ENCODE results near the gene PNKD.

Gene PNKD

GRCh38 chr2:218344090-218344754, 73.9 kb downstream of the PNKD start:
- Histone ChIP-seq H4K20me1 (ENCODE audit: control insufficient read depth, insufficient read depth, low read depth, low read length) (no peaks in the 10 kb centered on the region), H3K27me3 (ENCODE audit: control insufficient read depth, low read length) (no peaks in the 10 kb centered on the region), H3K27ac (ENCODE audit: low read depth, low read length) (no peak overlapping the region), H3K36me3 (ENCODE audit: control insufficient read depth, low read length) (no peaks in the 10 kb centered on the region), H3K9me3 (ENCODE audit: control insufficient read depth, insufficient read depth, low read length) (no peaks in the 10 kb centered on the region), H3F3A (ENCODE audit: control insufficient read depth, insufficient read depth) (no peaks in the 10 kb centered on the region), H3K4me3 (ENCODE audit: low read length) (no peak overlapping the region), H3K4me1 (ENCODE audit: control insufficient read depth, low read length) (no peaks in the 10 kb centered on the region), H3K4me2 (ENCODE audit: low read length) (no peak overlapping the region), H3K79me2 (ENCODE audit: control insufficient read depth, low read length) (no peaks in the 10 kb centered on the region), H3K9me2 (replicated peaks; ENCODE audit: control insufficient read depth, low read length) (no peaks in the 10 kb centered on the region)
- TF ChIP-seq, protein P1, sequence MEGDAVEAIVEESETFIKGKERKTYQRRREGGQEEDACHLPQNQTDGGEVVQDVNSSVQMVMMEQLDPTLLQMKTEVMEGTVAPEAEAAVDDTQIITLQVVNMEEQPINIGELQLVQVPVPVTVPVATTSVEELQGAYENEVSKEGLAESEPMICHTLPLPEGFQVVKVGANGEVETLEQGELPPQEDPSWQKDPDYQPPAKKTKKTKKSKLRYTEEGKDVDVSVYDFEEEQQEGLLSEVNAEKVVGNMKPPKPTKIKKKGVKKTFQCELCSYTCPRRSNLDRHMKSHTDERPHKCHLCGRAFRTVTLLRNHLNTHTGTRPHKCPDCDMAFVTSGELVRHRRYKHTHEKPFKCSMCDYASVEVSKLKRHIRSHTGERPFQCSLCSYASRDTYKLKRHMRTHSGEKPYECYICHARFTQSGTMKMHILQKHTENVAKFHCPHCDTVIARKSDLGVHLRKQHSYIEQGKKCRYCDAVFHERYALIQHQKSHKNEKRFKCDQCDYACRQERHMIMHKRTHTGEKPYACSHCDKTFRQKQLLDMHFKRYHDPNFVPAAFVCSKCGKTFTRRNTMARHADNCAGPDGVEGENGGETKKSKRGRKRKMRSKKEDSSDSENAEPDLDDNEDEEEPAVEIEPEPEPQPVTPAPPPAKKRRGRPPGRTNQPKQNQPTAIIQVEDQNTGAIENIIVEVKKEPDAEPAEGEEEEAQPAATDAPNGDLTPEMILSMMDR (IDR thresholded peaks at IDR 0.05; ENCODE audit: low read depth, low read length, poor library complexity, severe bottlenecking), result no peak
- TF ChIP-seq EZH2phosphoT487 (IDR thresholded peaks at IDR 0.05; ENCODE audit: borderline replicate concordance, low read length), result no peak

DNA sequence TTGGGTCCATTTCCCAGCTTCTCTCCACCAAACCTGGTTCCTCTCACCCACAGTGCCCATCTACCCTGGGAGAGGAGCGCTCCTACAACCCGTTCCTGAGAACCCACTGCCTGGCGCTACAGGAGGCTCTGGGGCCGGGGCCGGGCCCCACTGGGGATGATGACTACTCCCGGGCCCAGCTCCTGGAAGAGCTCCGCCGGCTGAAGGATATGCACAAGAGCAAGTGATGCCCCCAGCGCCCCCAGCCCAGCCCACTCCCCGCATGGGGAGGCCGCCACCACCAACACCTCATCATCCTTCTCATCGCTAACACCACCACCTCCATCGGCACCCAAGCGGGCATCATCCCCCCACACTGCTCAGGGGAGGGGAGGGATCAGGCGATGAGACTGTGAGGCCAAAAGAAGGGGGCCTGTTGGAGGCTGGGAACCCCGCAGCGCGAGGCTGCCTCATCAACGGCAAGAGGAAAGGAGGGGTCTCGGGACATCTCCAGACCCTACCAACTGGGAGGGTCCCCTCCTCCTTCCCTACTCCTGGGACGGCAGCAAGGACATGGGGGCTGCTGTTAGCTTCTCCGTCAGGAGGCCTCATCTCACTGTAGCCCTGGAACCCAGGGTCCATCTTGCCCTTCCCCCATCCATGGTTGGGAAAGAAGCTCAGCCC, 74.6 kb downstream of the PNKD start:
- Histone ChIP-seq H3K9me2 (replicated peaks; ENCODE audit: control insufficient read depth, low read length) (no peaks in the 10 kb centered on the region), H3K36me3 (ENCODE audit: control insufficient read depth, low read length) (no peaks in the 10 kb centered on the region), H3K4me3 (ENCODE audit: low read length) (no peak overlapping the region), H3K27ac (ENCODE audit: low read depth, low read length) (no peak overlapping the region), H3K9me3 (ENCODE audit: control insufficient read depth, insufficient read depth, low read length) (no peaks in the 10 kb centered on the region), H3K27me3 (ENCODE audit: control insufficient read depth, low read length) (no peaks in the 10 kb centered on the region), H4K20me1 (ENCODE audit: control insufficient read depth, insufficient read depth, low read depth, low read length) (no peaks in the 10 kb centered on the region), H3F3A (ENCODE audit: control insufficient read depth, insufficient read depth) (no peaks in the 10 kb centered on the region), H3K4me2 (ENCODE audit: low read length) (no peak overlapping the region), H3K4me1 (ENCODE audit: control insufficient read depth, low read length) (no peaks in the 10 kb centered on the region), H3K79me2 (ENCODE audit: control insufficient read depth, low read length) (no peaks in the 10 kb centered on the region)
- no peak for TF ChIP-seq EZH2phosphoT487 (IDR thresholded peaks at IDR 0.05; ENCODE audit: borderline replicate concordance, low read length)
- TF ChIP-seq, protein P1 (IDR thresholded peaks at IDR 0.05; ENCODE audit: low read depth, low read length, poor library complexity, severe bottlenecking), result no peak

DNA sequence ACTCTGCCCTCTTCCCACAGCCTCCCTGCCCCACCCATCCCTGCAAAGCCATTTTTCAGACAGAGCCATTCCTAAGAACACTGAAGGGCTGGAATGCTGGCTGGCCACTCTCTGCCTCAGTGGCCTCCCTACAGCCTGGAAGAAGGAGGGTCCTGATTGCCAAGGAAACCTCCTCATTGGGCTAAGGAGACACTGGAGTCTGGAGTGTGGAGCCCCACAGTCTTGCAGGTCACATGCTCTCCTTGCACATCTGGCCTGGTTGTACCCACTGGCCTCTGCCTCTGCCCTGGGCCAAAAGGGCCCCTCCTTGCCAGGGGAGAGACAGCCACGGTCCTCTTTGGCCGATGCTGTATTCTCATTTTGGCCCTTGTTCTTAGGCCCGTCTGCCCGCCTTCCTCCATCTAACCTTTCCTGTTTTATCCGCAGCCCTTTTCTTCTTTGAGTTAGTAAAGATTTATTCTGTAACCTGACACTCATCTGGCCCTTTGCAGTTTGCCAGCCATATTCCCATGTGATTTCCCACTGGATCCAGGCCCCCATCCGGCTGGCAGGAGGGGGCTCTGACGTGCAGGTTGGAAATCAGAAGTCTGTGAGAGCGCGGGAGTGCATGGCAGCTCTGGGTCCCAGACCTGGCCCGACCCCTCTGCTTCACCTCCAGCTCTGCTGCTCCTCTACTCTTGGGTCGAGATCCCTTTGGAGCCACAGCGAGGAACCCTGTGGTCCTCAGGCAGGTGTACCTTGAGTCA, 75.3 kb downstream of the PNKD start:
- no peaks in the 10 kb centered on the region for H3K9me3 ChIP-seq (ENCODE audit: control insufficient read depth, insufficient read depth, low read length)
- H3K4me1 ChIP-seq (ENCODE audit: control insufficient read depth, low read length), result no peaks in the 10 kb centered on the region
- H3K36me3 ChIP-seq (ENCODE audit: control insufficient read depth, low read length), result no peaks in the 10 kb centered on the region
- H3K4me2 ChIP-seq (ENCODE audit: low read length), result no peak overlapping the region
- H3F3A ChIP-seq (ENCODE audit: control insufficient read depth, insufficient read depth), result no peaks in the 10 kb centered on the region
- H3K27ac ChIP-seq (ENCODE audit: low read depth, low read length), result no peak overlapping the region
- no peak overlapping the region for H3K4me3 ChIP-seq (ENCODE audit: low read length)
- H3K79me2 ChIP-seq (ENCODE audit: control insufficient read depth, low read length), result no peaks in the 10 kb centered on the region
- H3K9me2 ChIP-seq (replicated peaks; ENCODE audit: control insufficient read depth, low read length), result no peaks in the 10 kb centered on the region
- TF ChIP-seq, protein P1 (IDR thresholded peaks at IDR 0.05; ENCODE audit: low read depth, low read length, poor library complexity, severe bottlenecking), result no peak
- no peaks in the 10 kb centered on the region for H3K27me3 ChIP-seq (ENCODE audit: control insufficient read depth, low read length)
- H4K20me1 ChIP-seq (ENCODE audit: control insufficient read depth, insufficient read depth, low read depth, low read length), result no peaks in the 10 kb centered on the region
